Neutrophil (primary cell): ENCODE results near the gene SWT1.

Source experiments
- H3K27ac ChIP-seq: fragments of 200-600 bp; sonication (generic); 2 replicates; pipeline ENCODE4 v1.5.1; 2016; ENCODE audit warnings: mild to moderate bottlenecking, moderate library complexity
- H3K27me3 ChIP-seq: fragments of 200-600 bp; sonication (generic); 2 replicates; pipeline ENCODE4 v1.6.0; 2016; ENCODE audit warnings: mild to moderate bottlenecking
- H3K36me3 ChIP-seq: fragments of 200-600 bp; sonication (generic); 2 replicates; pipeline ENCODE4 v1.5.1; 2017
- H3K4me1 ChIP-seq, 2 experiments: fragments of 200-600 bp in 1 of 2; sonication (generic) in 1 of 2; 1 replicate in 1 of 2; 2 replicates in 1 of 2; pipeline versions ENCODE4 v1.5.1 to v1.6.1; 2013 to 2016; ENCODE audit warnings: low read depth in 1 of 2, low read length in 1 of 2, mild to moderate bottlenecking in 1 of 2, moderate library complexity in 1 of 2; ENCODE audit not compliant: control insufficient read depth in 1 of 2, insufficient read depth in 1 of 2
- H3K4me3 ChIP-seq, 2 experiments: fragments of 200-600 bp in 1 of 2; sonication (generic) in 1 of 2; 1 replicate in 1 of 2; 2 replicates in 1 of 2; pipeline ENCODE4 v1.5.1; 2013 to 2016; ENCODE audit warnings: low read depth in 1 of 2, low read length in 1 of 2, mild to moderate bottlenecking in 1 of 2, moderate library complexity in 1 of 2
- H3K9me3 ChIP-seq: fragments of 200-600 bp; sonication (generic); 2 replicates; pipeline ENCODE4 v1.5.1; 2016
- TF ChIP-seq, protein P1 (sequence below): fragments of 200-600 bp; sonication (generic); IDR thresholded peaks from 2 replicates; pipeline ENCODE4 v1.5.1; 2016; ENCODE audit warnings: antibody characterized with exemption

SWT1 gene

DNA sequence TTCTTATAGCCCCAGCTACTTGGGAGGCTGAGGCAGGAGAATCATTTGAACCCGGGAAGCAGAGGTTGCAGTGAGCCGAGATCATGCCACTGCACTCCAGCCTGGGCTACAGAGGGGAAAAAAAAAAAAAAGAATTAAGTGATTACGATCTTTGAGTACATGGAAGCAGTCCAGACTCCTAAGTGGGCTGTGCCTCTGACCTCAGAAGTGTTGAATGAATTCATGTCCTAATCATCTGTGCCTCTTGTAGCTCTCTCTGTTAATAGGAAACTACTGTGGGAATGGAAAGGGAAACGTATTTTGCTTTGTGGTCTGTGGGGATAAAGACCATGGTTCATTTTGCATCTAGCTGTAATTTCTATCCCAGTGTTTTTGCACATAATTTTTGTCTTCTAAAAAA lies 168.4 kb downstream of the SWT1 start:
- TF ChIP-seq, protein P1, sequence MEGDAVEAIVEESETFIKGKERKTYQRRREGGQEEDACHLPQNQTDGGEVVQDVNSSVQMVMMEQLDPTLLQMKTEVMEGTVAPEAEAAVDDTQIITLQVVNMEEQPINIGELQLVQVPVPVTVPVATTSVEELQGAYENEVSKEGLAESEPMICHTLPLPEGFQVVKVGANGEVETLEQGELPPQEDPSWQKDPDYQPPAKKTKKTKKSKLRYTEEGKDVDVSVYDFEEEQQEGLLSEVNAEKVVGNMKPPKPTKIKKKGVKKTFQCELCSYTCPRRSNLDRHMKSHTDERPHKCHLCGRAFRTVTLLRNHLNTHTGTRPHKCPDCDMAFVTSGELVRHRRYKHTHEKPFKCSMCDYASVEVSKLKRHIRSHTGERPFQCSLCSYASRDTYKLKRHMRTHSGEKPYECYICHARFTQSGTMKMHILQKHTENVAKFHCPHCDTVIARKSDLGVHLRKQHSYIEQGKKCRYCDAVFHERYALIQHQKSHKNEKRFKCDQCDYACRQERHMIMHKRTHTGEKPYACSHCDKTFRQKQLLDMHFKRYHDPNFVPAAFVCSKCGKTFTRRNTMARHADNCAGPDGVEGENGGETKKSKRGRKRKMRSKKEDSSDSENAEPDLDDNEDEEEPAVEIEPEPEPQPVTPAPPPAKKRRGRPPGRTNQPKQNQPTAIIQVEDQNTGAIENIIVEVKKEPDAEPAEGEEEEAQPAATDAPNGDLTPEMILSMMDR, result no peak
- Histone ChIP-seq H3K4me1 (peaks cover 63 to 68% of the 10 kb centered on the region in 2 experiments), H3K4me3 (no peak overlapping the region)

DNA sequence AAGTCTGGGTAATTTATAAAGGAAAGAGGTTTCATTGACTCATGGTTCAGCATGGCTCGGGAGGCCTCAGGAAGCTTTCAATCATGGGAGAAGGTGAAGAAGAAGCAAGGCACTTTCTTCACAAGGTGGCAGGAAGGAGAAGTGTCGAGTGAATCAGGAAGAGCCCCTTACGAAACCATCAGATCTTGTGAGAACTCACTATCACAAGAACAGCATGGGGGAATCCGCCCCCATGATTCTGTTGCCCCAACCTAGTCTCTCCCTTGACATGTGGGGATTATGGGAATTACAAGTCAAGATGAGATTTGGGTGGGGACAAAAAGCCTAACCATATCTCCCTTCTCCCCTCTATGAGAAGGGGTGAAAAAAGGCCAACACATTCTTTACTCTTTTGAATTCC lies 171.3 kb downstream of the SWT1 start:
- Histone ChIP-seq H3K4me3 (peak overlapping the region; percentile 23 to 28), H3K4me1 (peaks cover 61 to 65% of the 10 kb centered on the region in 2 experiments), H3K27ac (peak overlapping the region; percentile 97), H3K36me3 (no peaks in the 10 kb centered on the region), H3K27me3 (no peaks in the 10 kb centered on the region), H3K9me3 (no peaks in the 10 kb centered on the region)
- TF ChIP-seq, protein P1, result peak; percentile 67

More for the DNA sequence above, 168.4 kb downstream of the SWT1 start:
- Histone ChIP-seq H3K36me3 (no peaks in the 10 kb centered on the region), H3K9me3 (no peaks in the 10 kb centered on the region), H3K27me3 (no peaks in the 10 kb centered on the region), H3K27ac (peak overlapping the region; percentile 76)

DNA sequence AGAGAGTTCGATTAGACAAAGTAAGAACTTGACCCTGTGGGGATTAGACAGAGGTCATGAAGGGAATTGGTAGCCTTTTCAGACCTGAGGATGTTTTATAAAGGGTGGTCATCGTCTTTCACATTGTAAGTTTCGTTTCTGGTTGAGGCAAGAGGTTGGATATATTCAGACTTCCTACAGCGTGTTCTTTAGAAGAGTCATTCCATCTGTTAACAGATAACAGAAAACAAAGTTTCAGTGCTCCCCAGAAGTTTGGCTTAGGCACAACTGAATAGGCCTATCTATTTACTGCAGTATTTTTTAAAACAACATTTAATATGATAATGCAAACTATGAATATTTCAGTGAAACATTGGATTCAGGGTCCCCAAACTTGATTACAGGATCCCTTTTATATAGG lies 177.2 kb downstream of the SWT1 start:
- H3K27me3 ChIP-seq, result no peaks in the 10 kb centered on the region
- no peaks in the 10 kb centered on the region for H3K36me3 ChIP-seq
- TF ChIP-seq, protein P1, result no peak
- no peak overlapping the region for H3K4me3 ChIP-seq
- no peak overlapping the region for H3K27ac ChIP-seq
- peaks cover 44 to 49% of the 10 kb centered on the region in 2 experiments for H3K4me1 ChIP-seq
- H3K9me3 ChIP-seq, result no peaks in the 10 kb centered on the region

DNA sequence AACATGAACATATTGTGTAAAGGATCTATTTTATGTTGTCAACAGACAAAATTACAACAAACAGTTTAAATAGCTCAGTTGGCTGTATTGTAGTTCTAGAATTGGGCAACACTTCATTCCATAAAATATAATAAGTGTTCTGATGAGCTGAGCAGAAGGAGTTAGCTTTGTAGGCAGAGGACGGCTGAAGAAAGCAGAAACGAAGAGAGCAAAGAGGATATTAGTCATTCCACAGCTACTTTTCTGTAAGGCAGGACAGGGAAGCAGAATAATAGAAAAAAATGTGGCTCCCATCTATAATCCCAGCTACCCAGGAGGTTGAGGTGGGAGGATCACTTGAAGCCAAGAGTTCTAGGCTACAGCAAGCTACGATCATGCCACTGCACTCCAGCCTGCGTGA lies 180.3 kb downstream of the SWT1 start:
- Histone ChIP-seq H3K27ac (peak overlapping the region; percentile 95), H3K27me3 (no peaks in the 10 kb centered on the region), H3K4me3 (no peak overlapping the region), H3K4me1 (peaks cover 57 to 58% of the 10 kb centered on the region in 2 experiments), H3K9me3 (no peaks in the 10 kb centered on the region), H3K36me3 (no peaks in the 10 kb centered on the region)
- TF ChIP-seq, protein P1, result no peak

DNA sequence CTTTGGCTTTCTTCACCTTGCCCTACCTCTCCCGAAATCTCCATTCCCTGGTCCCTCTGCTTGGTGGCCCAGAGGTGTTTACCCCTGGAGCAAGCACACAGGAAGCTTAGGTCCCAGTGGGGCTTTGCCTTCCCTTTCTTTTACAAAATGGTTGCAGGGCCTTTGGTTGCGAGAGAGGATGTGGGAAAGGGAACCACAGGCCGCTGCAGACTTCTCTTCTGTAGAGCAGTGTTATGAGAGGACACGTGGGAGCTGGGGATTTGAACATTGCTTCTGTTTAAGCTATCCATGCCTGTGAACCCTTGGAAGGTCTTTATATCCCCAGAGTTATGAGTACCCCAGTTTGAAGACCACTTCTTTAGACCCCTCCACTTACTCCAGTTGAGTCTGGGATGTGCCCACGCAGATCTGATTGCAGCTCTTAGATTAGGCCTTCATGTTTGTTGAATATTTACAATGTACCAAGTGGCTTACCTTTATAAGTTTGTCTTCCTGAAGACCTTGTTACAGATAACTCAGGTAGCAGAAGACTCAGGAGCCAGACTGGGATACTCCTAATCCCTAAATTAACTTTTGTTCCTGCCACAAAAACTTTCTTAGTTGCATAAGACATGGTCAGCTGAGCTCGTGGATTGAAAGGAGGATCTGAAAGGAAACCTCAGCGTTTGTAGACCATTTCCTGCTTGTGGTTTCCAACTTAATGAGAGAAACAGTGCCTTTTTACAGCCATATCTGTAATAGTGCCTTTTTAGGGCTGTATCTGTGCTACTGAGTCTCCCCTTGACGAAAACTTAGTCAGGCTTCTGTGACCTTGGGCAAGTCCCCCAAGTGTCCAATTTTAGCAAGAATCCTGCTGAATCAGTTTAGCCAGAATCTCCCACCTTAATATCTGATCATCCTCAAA lies 182.0 kb downstream of the SWT1 start:
- peaks cover 55 to 57% of the 10 kb centered on the region in 2 experiments for H3K4me1 ChIP-seq
- TF ChIP-seq, protein P1, result no peak

More for the DNA sequence above, 182.0 kb downstream of the SWT1 start:
- Histone ChIP-seq H3K9me3 (no peaks in the 10 kb centered on the region), H3K27me3 (no peaks in the 10 kb centered on the region), H3K4me3 (peak overlapping the region; percentile 38 to 47), H3K36me3 (no peaks in the 10 kb centered on the region), H3K27ac (peak overlapping the region; percentile 95)
